Esophagus muscularis mucosa (tissue), 3 donors: ENCODE results near the gene NOL7.

ENCODE experiments used
- CTCF ChIP-seq, 3 experiments: fragments of 200-600 bp in 2 of 3; fragments of 450-650 bp in 1 of 3; sonication (generic) in 2 of 3; IDR thresholded peaks; one replicate each; pipeline ENCODE4 v1.5.1; 2017 to 2019; ENCODE audit warnings: antibody characterized with exemption in 3 of 3, mild to moderate bottlenecking in 2 of 3, moderate library complexity in 1 of 3
- POLR2A ChIP-seq: fragments of 450-650 bp; IDR thresholded peaks from one replicate; pipeline ENCODE4 v1.6.1; 2017; ENCODE audit warnings: antibody characterized with exemption, moderate library complexity, mild to moderate bottlenecking, low read depth
- POLR2AphosphoS5 ChIP-seq, 2 donors: sonication (generic); formaldehyde crosslinking; IDR thresholded peaks; one replicate each; pipeline ENCODE4 v1.6.1; 2017; ENCODE audit warnings: antibody characterized with exemption in 2 of 2

- TF ChIP-seq CTCF (IDR thresholded peaks at IDR 0.05) = no peak
- no peak for TF ChIP-seq POLR2A
- no peak for TF ChIP-seq POLR2AphosphoS5 (IDR thresholded peaks at IDR 0.05)
Measured at GRCh38 chr6:13593103-13593502, 22.0 kb upstream of the NOL7 start.
